ENCODE results near the gene ADAT2.
A peak's percentile ranks its signal among the peaks of the same experiment; 100 is the strongest.
"Not testable (repeated sequence)": the region's sequence is repeated elsewhere in the genome, so short reads cannot be mapped to it uniquely, and the experiment has no call there.

ADAT2 gene

DNA sequence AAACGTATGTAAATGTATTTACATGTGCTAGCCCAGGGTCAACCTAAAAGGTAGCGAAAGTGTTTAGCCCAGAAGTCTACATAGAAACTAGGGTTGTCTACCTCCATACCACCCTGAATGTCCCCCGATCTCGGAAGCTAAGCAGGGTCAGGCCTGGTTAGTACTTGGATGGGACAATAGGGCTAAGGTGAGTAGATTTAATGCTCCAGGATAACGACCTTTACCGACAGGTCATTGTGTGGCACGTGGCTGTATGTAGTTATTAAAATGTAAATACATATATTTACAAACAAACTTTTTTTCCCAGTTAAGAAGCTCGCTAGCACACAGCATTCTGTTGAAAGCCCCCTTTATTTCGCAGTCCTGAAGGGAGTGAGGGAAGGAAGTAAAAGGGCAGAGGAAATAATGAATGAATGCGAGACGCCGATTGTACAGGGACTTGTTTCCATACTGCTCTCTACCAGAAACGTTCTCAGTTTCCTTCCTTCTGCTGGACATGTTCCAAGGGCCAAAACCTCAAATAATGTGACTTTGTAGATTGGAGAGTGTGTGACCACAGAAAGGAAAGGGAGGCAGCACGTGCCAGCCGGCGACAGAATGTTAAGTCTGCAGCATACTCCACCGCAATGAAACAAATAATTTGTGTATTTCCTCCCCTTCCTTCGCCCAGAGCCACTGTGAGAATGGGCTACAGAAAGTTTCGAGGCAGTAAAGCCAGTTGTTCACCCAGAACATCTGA is 612 bp downstream of the ADAT2 start:
- peak overlapping the region; percentile 76 for H3K4me3 ChIP-seq (ENCODE audit: low read depth, low read length)
- H2BK5ac ChIP-seq (ENCODE audit: low read depth, low read length, poor library complexity): no peak overlapping the region
- H3K36me3 ChIP-seq (ENCODE audit: control insufficient read depth in 1 of 2, insufficient read depth in 2 of 2, low read length in 2 of 2): no peaks in the 10 kb centered on the region
- peak overlapping the region; percentile 83 for H2AFZ ChIP-seq (ENCODE audit: insufficient read depth, low read length, poor library complexity)
- no peaks in the 10 kb centered on the region for H3K9me3 ChIP-seq (ENCODE audit: insufficient read depth, low read depth, low read length)
- H3K79me2 ChIP-seq (ENCODE audit: control insufficient read depth, insufficient read depth, low read length, poor library complexity): peaks cover 3% of the 10 kb centered on the region
- H3K4me1 ChIP-seq (ENCODE audit: control insufficient read depth in 1 of 2, insufficient read depth in 2 of 2, low read length in 2 of 2): peaks cover 1 to 2% of the 10 kb centered on the region in 2 experiments
- H4K91ac ChIP-seq (ENCODE audit: low read depth, low read length): no peak overlapping the region
- H3K27ac ChIP-seq (ENCODE audit: low read depth, low read length): no peak overlapping the region
- peak overlapping the region; percentile 63 for H3K9ac ChIP-seq (ENCODE audit: low read length)
- no peak overlapping the region for H3K14ac ChIP-seq (ENCODE audit: low read length)
- H3K18ac ChIP-seq (ENCODE audit: low read length): no peak overlapping the region
- H3K27me3 ChIP-seq (ENCODE audit: insufficient read depth, low read length): no peaks in the 10 kb centered on the region
- H3K23ac ChIP-seq (ENCODE audit: low read length): no peak overlapping the region
- H3K79me1 ChIP-seq (ENCODE audit: low read length): peaks cover 3% of the 10 kb centered on the region
- H2BK12ac ChIP-seq (ENCODE audit: low read length): no peak overlapping the region
- peak in 1 of 2 donors; percentile 7 for DNase-seq
- peak overlapping the region; percentile 6 for H4K12ac ChIP-seq (ENCODE audit: low read depth, low read length)
- peak overlapping the region; percentile 45 for H4K8ac ChIP-seq (ENCODE audit: low read depth, low read length)
- H3K4me2 ChIP-seq (ENCODE audit: low read length): peak overlapping the region; percentile 96
- H3K4ac ChIP-seq (ENCODE audit: low read depth, low read length): no peak overlapping the region
- H2AK5ac ChIP-seq (ENCODE audit: low read length): no peak overlapping the region
- WGBS (ENCODE audit: extremely low coverage, insufficient coverage, insufficient read length): no CpG with 5 or more reads among the region's 19 CpGs
- H2BK120ac ChIP-seq (ENCODE audit: insufficient read depth, low read length, poor library complexity): no peak overlapping the region

DNA sequence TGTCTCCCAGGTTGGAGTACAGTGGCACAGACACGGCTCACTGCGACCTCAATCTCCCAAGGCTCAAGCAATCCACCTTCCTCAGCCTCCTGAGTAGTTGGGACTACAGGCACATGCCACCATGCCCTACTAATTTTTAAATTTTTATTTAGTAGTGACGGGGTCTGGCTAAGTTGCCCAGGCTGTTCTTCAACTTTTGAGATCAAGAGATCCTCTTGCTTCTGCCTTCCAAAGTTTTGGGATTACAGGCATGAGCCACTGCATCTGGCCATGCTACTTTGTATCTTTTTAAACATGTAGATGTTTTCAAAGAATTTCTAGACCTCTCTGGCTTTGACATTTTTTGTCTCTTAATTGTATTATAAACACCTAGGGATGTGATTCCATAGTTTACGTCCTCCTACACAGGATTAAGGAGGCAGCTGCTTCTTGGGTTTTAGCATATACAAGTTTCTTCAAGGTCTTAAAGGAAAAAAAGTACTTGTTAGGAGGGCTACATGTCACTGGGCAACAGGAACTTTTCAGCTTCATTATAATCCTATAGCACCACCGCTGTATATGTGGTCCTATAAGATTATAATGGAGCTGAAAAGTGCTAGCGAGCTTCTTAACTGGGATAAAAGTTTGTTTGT is 1.3 kb downstream of the ADAT2 start:
- Histone ChIP-seq H3K14ac (ENCODE audit: low read length) (no peak overlapping the region), H3K9ac (ENCODE audit: low read length) (no peak overlapping the region), H2AK5ac (ENCODE audit: low read length) (no peak overlapping the region), H3K18ac (ENCODE audit: low read length) (no peak overlapping the region), H3K9me3 (ENCODE audit: insufficient read depth, low read depth, low read length) (no peaks in the 10 kb centered on the region), H4K12ac (ENCODE audit: low read depth, low read length) (no peak overlapping the region), H2BK12ac (ENCODE audit: low read length) (no peak overlapping the region), H4K91ac (ENCODE audit: low read depth, low read length) (no peak overlapping the region), H3K4me1 (ENCODE audit: control insufficient read depth in 1 of 2, insufficient read depth in 2 of 2, low read length in 2 of 2) (peaks cover 1 to 2% of the 10 kb centered on the region in 2 experiments), H4K8ac (ENCODE audit: low read depth, low read length) (no peak overlapping the region), H3K79me1 (ENCODE audit: low read length) (peaks cover 3% of the 10 kb centered on the region), H3K4me2 (ENCODE audit: low read length) (peak overlapping the region; percentile 96), H3K36me3 (ENCODE audit: control insufficient read depth in 1 of 2, insufficient read depth in 2 of 2, low read length in 2 of 2) (no peaks in the 10 kb centered on the region), H3K27ac (ENCODE audit: low read depth, low read length) (no peak overlapping the region), H3K27me3 (ENCODE audit: insufficient read depth, low read length) (no peaks in the 10 kb centered on the region), H2BK5ac (ENCODE audit: low read depth, low read length, poor library complexity) (no peak overlapping the region), H3K4ac (ENCODE audit: low read depth, low read length) (no peak overlapping the region), H3K79me2 (ENCODE audit: control insufficient read depth, insufficient read depth, low read length, poor library complexity) (peaks cover 3% of the 10 kb centered on the region), H3K4me3 (ENCODE audit: low read depth, low read length) (no peak overlapping the region), H3K23ac (ENCODE audit: low read length) (no peak overlapping the region), H2BK120ac (ENCODE audit: insufficient read depth, low read length, poor library complexity) (no peak overlapping the region), H2AFZ (ENCODE audit: insufficient read depth, low read length, poor library complexity) (no peak overlapping the region)
- whole genome bisulfite sequencing (ENCODE audit: extremely low coverage, insufficient coverage, insufficient read length): no CpG with 5 or more reads among the region's 6 CpGs
- DNase-seq: no peak

DNA sequence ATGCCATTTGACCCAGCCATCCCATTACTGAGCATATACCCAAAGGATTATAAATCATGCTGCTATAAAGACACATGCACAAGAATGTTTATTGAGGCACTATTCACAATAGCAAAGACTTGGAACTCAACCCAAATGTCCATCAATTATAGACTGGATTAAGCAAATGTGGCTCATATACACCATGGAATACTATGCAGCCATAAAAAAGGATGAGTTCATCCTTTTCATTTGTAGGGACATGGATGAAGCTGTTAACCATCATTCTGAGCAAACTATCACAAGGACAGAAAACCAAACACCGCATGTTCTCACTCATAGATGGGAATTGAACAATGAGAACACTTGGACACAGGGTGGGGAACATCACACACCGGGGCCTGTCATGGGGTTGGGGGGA is 2.6 kb downstream of the ADAT2 start:
- not testable (repeated sequence) for H3K79me2 ChIP-seq (ENCODE audit: control insufficient read depth, insufficient read depth, low read length, poor library complexity); H3K14ac ChIP-seq (ENCODE audit: low read length); H3K4ac ChIP-seq (ENCODE audit: low read depth, low read length); H3K23ac ChIP-seq (ENCODE audit: low read length); H3K36me3 ChIP-seq (ENCODE audit: control insufficient read depth in 1 of 2, insufficient read depth in 2 of 2, low read length in 2 of 2); H4K12ac ChIP-seq (ENCODE audit: low read depth, low read length); H2BK12ac ChIP-seq (ENCODE audit: low read length); H2BK120ac ChIP-seq (ENCODE audit: insufficient read depth, low read length, poor library complexity); H3K4me3 ChIP-seq (ENCODE audit: low read depth, low read length); DNase-seq; H2AFZ ChIP-seq (ENCODE audit: insufficient read depth, low read length, poor library complexity); H3K27me3 ChIP-seq (ENCODE audit: insufficient read depth, low read length); H3K18ac ChIP-seq (ENCODE audit: low read length); H2AK5ac ChIP-seq (ENCODE audit: low read length); H3K4me2 ChIP-seq (ENCODE audit: low read length); H3K4me1 ChIP-seq (ENCODE audit: control insufficient read depth in 1 of 2, insufficient read depth in 2 of 2, low read length in 2 of 2); H4K8ac ChIP-seq (ENCODE audit: low read depth, low read length); H3K9me3 ChIP-seq (ENCODE audit: insufficient read depth, low read depth, low read length); H4K91ac ChIP-seq (ENCODE audit: low read depth, low read length); H3K79me1 ChIP-seq (ENCODE audit: low read length); H3K27ac ChIP-seq (ENCODE audit: low read depth, low read length); H2BK5ac ChIP-seq (ENCODE audit: low read depth, low read length, poor library complexity); H3K9ac ChIP-seq (ENCODE audit: low read length)
- WGBS (ENCODE audit: extremely low coverage, insufficient coverage, insufficient read length): no CpG with 5 or more reads among the region's 2 CpGs

DNA sequence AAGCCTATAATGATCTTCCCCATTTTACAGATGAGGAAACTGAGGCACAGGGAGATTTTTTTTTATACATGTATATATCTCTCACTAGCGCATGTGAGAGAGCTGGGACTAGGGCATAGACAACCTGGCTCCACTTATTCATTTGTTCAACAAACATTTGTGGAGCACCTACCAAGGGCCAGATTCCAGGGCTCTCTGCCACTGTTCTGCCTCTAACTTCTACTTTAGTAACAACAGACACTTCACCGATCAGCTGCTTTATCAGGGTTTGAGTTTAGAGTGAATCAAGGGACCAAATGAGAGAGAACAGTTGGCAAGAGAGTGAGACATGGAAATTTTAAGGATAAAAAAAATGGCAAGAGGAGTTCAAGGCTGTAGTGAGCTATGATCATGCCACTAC is 7.4 kb downstream of the ADAT2 start:
- Histone ChIP-seq H2BK120ac (ENCODE audit: insufficient read depth, low read length, poor library complexity) (no peak overlapping the region), H3K4me3 (ENCODE audit: low read depth, low read length) (no peak overlapping the region), H3K18ac (ENCODE audit: low read length) (no peak overlapping the region), H2AFZ (ENCODE audit: insufficient read depth, low read length, poor library complexity) (no peak overlapping the region), H3K4me1 (ENCODE audit: control insufficient read depth in 1 of 2, insufficient read depth in 2 of 2, low read length in 2 of 2) (no peaks in the 10 kb centered on the region), H2AK5ac (ENCODE audit: low read length) (no peak overlapping the region), H4K91ac (ENCODE audit: low read depth, low read length) (no peak overlapping the region), H3K79me2 (ENCODE audit: control insufficient read depth, insufficient read depth, low read length, poor library complexity) (no peaks in the 10 kb centered on the region), H2BK12ac (ENCODE audit: low read length) (no peak overlapping the region), H3K79me1 (ENCODE audit: low read length) (no peaks in the 10 kb centered on the region), H3K14ac (ENCODE audit: low read length) (no peak overlapping the region), H3K9me3 (ENCODE audit: insufficient read depth, low read depth, low read length) (no peaks in the 10 kb centered on the region), H3K9ac (ENCODE audit: low read length) (no peak overlapping the region), H3K4ac (ENCODE audit: low read depth, low read length) (no peak overlapping the region), H3K4me2 (ENCODE audit: low read length) (no peak overlapping the region), H4K12ac (ENCODE audit: low read depth, low read length) (no peak overlapping the region), H3K23ac (ENCODE audit: low read length) (no peak overlapping the region), H4K8ac (ENCODE audit: low read depth, low read length) (no peak overlapping the region), H3K27me3 (ENCODE audit: insufficient read depth, low read length) (no peaks in the 10 kb centered on the region), H3K36me3 (ENCODE audit: control insufficient read depth in 1 of 2, insufficient read depth in 2 of 2, low read length in 2 of 2) (no peaks in the 10 kb centered on the region), H3K27ac (ENCODE audit: low read depth, low read length) (no peak overlapping the region), H2BK5ac (ENCODE audit: low read depth, low read length, poor library complexity) (no peak overlapping the region)
- DNase-seq: no peak
- no CpG with 5 or more reads among the region's 2 CpGs for WGBS (ENCODE audit: extremely low coverage, insufficient coverage, insufficient read length)

Measured in trophoblast cell (in vitro differentiated cells and primary cell).